Inferior parietal cortex (tissue), 1 donor: ENCODE measurements around the gene COA1.
"Not testable (repeated sequence)": the region's sequence is repeated elsewhere in the genome, so short reads cannot be mapped to it uniquely, and the experiment has no call there.

Experiments
- DNase-seq: peaks from one replicate; pipeline ENCODE4 v3.0.0-alpha.2; 2016; ENCODE audit errors: extremely low spot score

COA1 gene

GRCh38 chr7:43729214-43729923 lies at the start of gene COA1:
Gene COA1 (minus strand): TSS chr7:43729523. CDS start chr7:43648614, 80,909 bp downstream.
- DNase-seq, result peak; percentile 90

GRCh38 chr7:43778293-43779044 lies 49.1 kb upstream of the COA1 start:
- not testable (repeated sequence) for DNase-seq

- DNase-seq, result not testable (repeated sequence)
Observed at GRCh38 chr7:43775255-43775654, 45.9 kb upstream of the COA1 start.

GRCh38 chr7:43773268-43773667 lies 43.9 kb upstream of the COA1 start:
- DNase-seq, result not testable (repeated sequence)

GRCh38 chr7:43771573-43771972 lies 42.2 kb upstream of the COA1 start:
- DNase-seq, result no peak

- DNase-seq, result no peak
Observed at GRCh38 chr7:43771128-43771527, 41.8 kb upstream of the COA1 start.

GRCh38 chr7:43769791-43770465 lies 40.6 kb upstream of the COA1 start:
- DNase-seq, result no peak

- DNase-seq, result no peak
Observed at GRCh38 chr7:43769281-43769680, 40.0 kb upstream of the COA1 start.

- no peak for DNase-seq
Observed at GRCh38 chr7:43768887-43769272, 39.6 kb upstream of the COA1 start.

GRCh38 chr7:43768201-43768886 lies 39.0 kb upstream of the COA1 start:
- DNase-seq, result no peak

- DNase-seq, result no peak
Observed at GRCh38 chr7:43767311-43767710, 38.0 kb upstream of the COA1 start.

GRCh38 chr7:43766564-43766963 lies 37.2 kb upstream of the COA1 start:
- DNase-seq, result no peak

- no peak for DNase-seq
Observed at GRCh38 chr7:43764807-43765491, 35.6 kb upstream of the COA1 start.

GRCh38 chr7:43764039-43764761 lies 34.9 kb upstream of the COA1 start:
- DNase-seq, result no peak

GRCh38 chr7:43763183-43763582 lies 33.9 kb upstream of the COA1 start:
- no peak for DNase-seq

- DNase-seq, result no peak
Observed at GRCh38 chr7:43761938-43762692, 32.8 kb upstream of the COA1 start.

- DNase-seq, result no peak
Observed at GRCh38 chr7:43761382-43761781, 32.1 kb upstream of the COA1 start.

GRCh38 chr7:43760861-43761260 lies 31.5 kb upstream of the COA1 start:
- no peak for DNase-seq

GRCh38 chr7:43758822-43759683 lies 29.7 kb upstream of the COA1 start:
- peak; percentile 27 for DNase-seq
